GM19035 (cell line): ENCODE data around the gene RAB44.
"Not testable (repeated sequence)": the region's sequence is repeated elsewhere in the genome, so short reads cannot be mapped to it uniquely, and the experiment has no call there.

Experiments used
- ATAC-seq: cut with Tn5 transposase; IDR thresholded peaks from one replicate; pipeline ENCODE4 v1.9.1; 2021; ENCODE audit not compliant: unreplicated experiment

The RAB44 gene

GRCh38 chr6:36712816-36713215 lies 15.2 kb downstream of the RAB44 start:
- ATAC-seq: no peak

DNA sequence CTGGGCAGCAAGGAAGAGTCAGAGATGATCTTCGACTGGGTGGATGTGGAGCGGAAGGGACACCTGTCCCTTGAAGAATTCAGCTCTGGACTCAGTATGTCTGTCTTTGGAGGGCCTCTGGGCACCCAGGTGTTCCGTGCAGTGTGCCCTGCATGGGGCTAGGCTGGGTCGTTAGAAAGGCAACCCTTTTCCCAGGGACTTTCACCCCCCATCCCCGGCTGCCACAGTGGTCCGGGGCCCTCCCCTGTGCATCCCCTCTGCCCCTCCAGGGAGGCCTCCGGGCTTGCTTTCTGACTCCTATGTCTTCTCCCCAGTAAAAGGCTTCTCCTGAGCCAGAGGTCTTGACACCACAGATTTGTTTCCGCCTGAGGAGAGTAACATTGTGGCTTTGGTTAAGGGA lies 16.2 kb downstream of the RAB44 start:
- no peak for ATAC-seq

- no peak for ATAC-seq
Observed at GRCh38 chr6:36714511-36714910, 16.9 kb downstream of the RAB44 start.

DNA sequence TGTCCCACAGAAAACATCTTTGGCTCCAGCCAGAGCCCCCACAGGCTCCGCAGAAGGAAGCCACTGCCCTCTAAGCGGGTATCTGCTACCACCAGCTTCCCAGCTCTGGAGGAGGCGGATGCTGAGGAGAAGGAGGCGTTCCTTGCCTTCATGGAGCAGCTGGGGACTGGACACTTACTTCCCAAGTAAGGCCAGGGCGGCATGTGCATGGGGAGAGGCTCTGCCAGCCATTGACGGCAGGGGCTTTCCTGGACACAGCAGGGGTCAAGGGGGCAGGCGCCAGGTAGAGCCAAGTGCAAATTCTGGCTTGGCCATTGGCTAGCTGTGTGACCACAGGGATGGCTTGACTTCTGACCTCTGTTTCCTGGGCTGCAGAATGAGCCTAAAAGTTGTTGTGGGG lies 17.8 kb downstream of the RAB44 start:
- ATAC-seq: no peak

GRCh38 chr6:36716476-36717093 lies 19.0 kb downstream of the RAB44 start:
- ATAC-seq: no peak

GRCh38 chr6:36717231-36717825 lies 19.7 kb downstream of the RAB44 start:
- ATAC-seq: no peak

DNA sequence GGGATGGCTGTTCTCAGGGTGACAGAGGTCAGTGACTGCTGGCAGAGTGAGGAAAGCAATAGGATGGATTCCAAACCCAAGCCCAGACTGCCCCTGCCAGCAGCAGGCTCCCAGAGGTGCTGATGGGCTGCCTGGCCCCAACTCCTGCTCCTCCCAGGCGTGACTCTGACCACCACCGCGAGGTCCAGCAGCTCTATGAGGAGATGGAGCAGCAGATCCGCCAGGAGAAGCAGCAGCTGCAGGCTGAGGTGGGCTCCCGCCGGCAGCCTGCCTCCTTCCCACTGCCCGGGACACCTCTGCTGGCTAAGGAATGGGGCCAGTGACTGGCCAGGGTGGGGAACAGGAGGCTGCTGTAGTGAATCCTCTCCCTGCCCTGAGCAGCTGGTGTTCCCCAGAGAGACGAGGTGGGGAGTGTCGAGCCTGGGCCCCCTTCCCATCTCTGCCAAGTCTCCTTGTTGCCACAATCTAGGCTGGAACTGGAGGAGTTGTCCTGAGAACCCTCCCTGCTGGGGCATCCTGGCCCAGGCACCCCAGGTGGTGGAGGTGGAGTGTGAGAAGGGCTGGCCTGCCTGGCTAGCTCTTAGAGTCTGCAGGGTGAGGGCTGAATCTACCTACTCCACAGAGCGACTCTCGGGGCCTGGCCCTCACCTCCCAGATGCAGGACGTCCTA lies 20.4 kb downstream of the RAB44 start:
- ATAC-seq: no peak

DNA sequence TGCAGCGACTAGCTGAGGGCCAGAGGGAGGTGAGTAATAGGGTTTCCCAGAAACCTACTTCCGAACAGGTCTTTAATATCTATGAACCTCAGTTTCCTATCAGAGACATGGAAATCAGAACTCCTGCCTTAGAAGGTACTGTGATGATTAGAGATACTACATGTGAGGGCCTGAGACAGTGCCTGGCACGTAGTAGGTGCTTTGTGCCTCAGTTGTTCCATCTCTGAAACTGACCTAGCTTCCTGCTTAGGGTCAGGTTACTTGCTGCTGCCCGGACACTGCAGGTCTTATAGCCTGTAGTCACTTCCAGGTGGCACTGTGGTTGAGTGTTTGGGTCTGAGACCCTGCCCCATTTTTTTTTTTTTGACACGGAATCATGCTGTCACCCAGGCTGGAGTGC lies 20.9 kb downstream of the RAB44 start:
- no peak for ATAC-seq

DNA sequence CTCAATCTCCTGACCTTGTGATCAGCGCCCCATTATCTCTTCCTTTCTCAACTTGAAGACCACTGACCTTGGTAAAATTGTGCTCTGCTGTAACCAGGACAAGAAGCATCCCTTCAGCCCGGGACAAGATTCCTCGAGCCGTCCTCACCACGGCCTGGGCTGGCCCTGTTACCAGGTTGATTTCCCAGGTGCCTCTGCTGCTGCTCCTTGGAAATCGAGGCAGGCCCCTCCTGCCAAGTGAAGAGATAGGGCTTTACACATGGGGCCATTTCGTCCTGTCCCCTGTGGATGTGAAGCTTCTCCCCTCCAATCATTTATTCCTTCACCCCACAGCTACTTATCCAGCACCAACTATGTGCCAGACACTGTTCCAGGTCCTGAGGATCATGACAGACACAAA lies 21.5 kb downstream of the RAB44 start:
- no peak for ATAC-seq

- ATAC-seq: no peak
Observed at GRCh38 chr6:36720251-36721141, 22.9 kb downstream of the RAB44 start.

DNA sequence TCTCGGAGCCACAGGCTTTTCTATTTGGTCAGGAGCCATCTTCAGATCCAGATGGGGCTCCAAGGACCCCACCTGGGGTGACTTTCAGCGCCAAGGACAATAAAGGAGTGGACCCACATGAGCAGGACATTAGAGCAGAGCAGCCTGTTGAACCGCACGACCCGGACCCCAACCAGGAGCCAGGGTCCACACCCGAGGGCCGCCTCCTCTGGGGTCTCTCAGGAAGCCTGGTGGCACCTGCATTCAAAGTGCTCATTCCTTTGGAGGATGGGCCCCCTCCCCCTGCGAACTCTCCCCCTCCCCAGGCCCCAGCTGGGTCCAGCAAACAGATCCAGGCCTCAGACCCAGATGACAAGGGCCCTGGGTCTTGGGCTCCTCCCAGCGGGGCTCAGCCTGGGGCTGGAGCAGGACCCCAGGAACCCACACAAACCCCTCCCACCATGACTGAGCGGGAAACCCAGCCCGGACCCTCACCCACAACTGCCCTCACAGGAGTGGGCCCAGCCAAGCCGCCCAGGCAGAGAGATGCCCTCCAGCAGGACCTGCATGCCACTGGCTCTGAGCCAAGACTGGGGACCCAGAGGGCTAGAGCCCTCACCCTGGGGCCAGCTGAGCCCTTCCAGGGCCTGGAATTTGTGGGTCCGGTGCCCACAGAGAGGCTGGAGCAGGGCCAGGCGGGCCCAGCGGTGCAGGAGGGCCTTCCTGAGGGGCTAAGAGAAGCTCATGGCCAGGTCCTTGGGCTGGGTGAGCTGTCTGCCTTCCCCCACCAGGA lies 23.9 kb downstream of the RAB44 start:
- ATAC-seq: no peak

DNA sequence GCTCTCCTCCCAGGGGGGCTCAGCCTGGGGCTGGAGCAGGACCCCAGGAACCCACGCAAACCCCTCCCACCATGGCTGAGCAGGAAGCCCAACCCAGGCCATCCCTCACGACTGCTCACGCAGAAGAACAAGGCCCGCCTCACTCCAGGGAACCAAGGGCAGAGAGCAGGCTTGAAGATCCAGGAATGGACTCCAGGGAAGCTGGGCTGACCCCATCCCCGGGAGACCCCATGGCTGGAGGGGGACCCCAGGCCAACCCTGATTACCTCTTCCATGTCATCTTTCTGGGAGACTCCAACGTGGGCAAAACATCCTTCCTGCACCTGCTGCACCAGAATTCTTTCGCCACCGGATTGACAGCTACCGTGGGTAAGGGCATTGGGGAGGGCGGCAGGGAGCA lies 24.7 kb downstream of the RAB44 start:
- ATAC-seq: no peak

- no peak for ATAC-seq
Observed at GRCh38 chr6:36722879-36723278, 25.3 kb downstream of the RAB44 start.

- ATAC-seq: not testable (repeated sequence)
Observed at GRCh38 chr6:36723992-36724391, 26.4 kb downstream of the RAB44 start.

DNA sequence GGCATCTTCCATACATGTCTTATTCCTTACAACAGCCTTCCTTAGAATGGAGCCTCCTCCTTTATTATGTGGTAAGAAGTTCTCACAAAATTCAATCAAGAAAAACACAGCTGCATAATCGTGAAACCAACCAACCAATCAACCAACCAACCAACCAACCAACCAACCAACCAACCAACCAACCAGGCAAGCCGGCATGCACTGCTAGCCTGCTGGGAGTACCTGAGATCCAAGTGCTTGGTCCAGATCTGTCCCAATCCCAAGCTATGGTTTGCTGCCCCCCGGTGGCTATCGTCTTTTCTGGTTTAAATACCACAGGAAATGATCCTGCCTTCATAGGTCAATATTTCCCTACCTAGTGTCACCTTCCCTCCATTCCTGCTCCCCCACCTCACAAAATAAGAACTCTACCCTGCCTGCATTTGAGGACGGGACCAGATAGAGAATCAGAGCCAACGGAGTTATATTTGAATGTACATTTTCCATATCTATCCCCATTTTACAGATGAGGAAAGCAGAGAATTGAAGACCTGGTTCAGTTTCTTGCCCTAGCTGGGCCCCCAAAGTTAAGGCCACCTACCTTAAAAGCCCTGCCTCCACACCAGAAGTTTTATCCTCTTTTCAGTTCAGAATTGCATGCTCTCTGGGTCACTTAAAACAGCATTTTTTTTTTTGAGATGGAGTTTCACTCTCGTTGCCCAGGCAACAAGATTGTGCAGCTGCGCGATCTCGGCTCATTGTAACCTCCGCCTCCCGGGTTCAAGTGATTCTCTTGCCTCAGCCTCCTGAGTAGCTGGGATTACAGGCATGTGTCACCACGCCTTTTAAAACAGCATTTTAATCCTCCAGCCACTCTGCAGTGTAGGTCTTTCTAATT lies 27.1 kb downstream of the RAB44 start:
- no peak for ATAC-seq

- no peak for ATAC-seq
Observed at GRCh38 chr6:36725581-36725980, 28.0 kb downstream of the RAB44 start.

DNA sequence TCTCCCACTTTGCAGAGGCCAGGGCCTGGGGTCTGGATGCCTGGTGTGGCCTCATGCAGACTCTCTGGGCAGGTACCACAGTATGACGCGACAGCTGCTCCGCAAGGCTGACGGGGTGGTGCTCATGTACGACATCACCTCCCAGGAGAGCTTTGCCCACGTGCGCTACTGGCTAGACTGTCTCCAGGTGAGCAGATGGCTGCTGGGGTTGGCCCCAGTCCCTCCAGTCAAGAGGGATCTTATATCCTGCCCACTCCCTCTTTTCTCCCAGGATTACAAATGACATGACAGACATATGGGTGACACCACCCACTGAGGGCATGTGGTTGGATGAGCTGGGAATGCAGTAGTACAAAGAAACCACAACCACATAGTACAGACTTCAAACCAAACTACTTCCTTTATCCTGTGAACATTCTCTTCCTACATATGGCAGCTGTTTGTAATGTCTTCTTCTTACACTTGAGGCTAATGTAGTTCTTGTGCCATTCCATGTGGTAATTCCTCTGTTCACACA lies 29.9 kb downstream of the RAB44 start:
- no peak for ATAC-seq

GRCh38 chr6:36728289-36729160 lies 30.9 kb downstream of the RAB44 start:
- ATAC-seq: no peak

GRCh38 chr6:36729161-36729524 lies 31.5 kb downstream of the RAB44 start:
- ATAC-seq: no peak
